ENCODE measurements around the gene IL16.
"Not testable (repeated sequence)": the region's sequence is repeated elsewhere in the genome, so short reads cannot be mapped to it uniquely, and the experiment has no call there.

IL16 gene

GRCh38 chr15:81337713-81338157 is 141.1 kb downstream of the IL16 start:
- no peaks in the 10 kb centered on the region for H3K36me3 Mint-ChIP-seq (ENCODE audit: low read depth)
- no peaks in the 10 kb centered on the region for H3K9me3 Mint-ChIP-seq
- H3K27me3 Mint-ChIP-seq: no peaks in the 10 kb centered on the region
- H3K4me3 Mint-ChIP-seq: no peak overlapping the region
- peaks cover 6% of the 10 kb centered on the region for H3K4me1 Mint-ChIP-seq (ENCODE audit: low read depth)
- intact Hi-C loops (cut with micrococcal nuclease): no loop called here
- no peak overlapping the region for H3K27ac Mint-ChIP-seq

- Mint-ChIP-seq H3K36me3 (ENCODE audit: low read depth) (no peaks in the 10 kb centered on the region), H3K9me3 (no peaks in the 10 kb centered on the region), H3K27me3 (no peaks in the 10 kb centered on the region), H3K4me3 (no peak overlapping the region), H3K27ac (no peak overlapping the region), H3K4me1 (ENCODE audit: low read depth) (peaks cover 6% of the 10 kb centered on the region)
- intact Hi-C loops (cut with micrococcal nuclease): no loop called here
Measured at GRCh38 chr15:81338170-81339007, 141.7 kb downstream of the IL16 start.

GRCh38 chr15:81339321-81339720 is 142.6 kb downstream of the IL16 start:
- Mint-ChIP-seq H3K27ac (no peak overlapping the region), H3K4me1 (ENCODE audit: low read depth) (peaks cover 6% of the 10 kb centered on the region), H3K36me3 (ENCODE audit: low read depth) (no peaks in the 10 kb centered on the region), H3K27me3 (no peaks in the 10 kb centered on the region), H3K4me3 (no peak overlapping the region), H3K9me3 (no peaks in the 10 kb centered on the region)
- intact Hi-C loops (cut with micrococcal nuclease): no loop called here

- no peak overlapping the region for H3K27ac Mint-ChIP-seq
- H3K36me3 Mint-ChIP-seq (ENCODE audit: low read depth): no peaks in the 10 kb centered on the region
- H3K9me3 Mint-ChIP-seq: no peaks in the 10 kb centered on the region
- no peaks in the 10 kb centered on the region for H3K27me3 Mint-ChIP-seq
- H3K4me3 Mint-ChIP-seq: no peak overlapping the region
- peaks cover 6% of the 10 kb centered on the region for H3K4me1 Mint-ChIP-seq (ENCODE audit: low read depth)
- intact Hi-C loops (cut with micrococcal nuclease): no loop called here
Measured at GRCh38 chr15:81339851-81340250, 143.2 kb downstream of the IL16 start.

- Mint-ChIP-seq H3K36me3 (ENCODE audit: low read depth) (no peaks in the 10 kb centered on the region), H3K27ac (no peak overlapping the region), H3K4me1 (ENCODE audit: low read depth) (peaks cover 6% of the 10 kb centered on the region)
Measured at GRCh38 chr15:81341351-81341750, 144.7 kb downstream of the IL16 start.

GRCh38 chr15:81343371-81343770 is 146.7 kb downstream of the IL16 start:
- Mint-ChIP-seq H3K27ac (no peak overlapping the region), H3K27me3 (no peaks in the 10 kb centered on the region), H3K4me1 (ENCODE audit: low read depth) (no peaks in the 10 kb centered on the region), H3K36me3 (ENCODE audit: low read depth) (no peaks in the 10 kb centered on the region), H3K4me3 (no peak overlapping the region), H3K9me3 (no peaks in the 10 kb centered on the region)
- intact Hi-C loops (cut with micrococcal nuclease): no loop called here

More at GRCh38 chr15:81341351-81341750, 144.7 kb downstream of the IL16 start:
- intact Hi-C loops (cut with micrococcal nuclease): no loop called here
- no peaks in the 10 kb centered on the region for H3K9me3 Mint-ChIP-seq
- no peak overlapping the region for H3K4me3 Mint-ChIP-seq
- no peaks in the 10 kb centered on the region for H3K27me3 Mint-ChIP-seq

- Mint-ChIP-seq H3K4me3 (no peak overlapping the region), H3K36me3 (ENCODE audit: low read depth) (no peaks in the 10 kb centered on the region), H3K4me1 (ENCODE audit: low read depth) (peaks cover 9% of the 10 kb centered on the region), H3K27ac (no peak overlapping the region), H3K27me3 (no peaks in the 10 kb centered on the region), H3K9me3 (no peaks in the 10 kb centered on the region)
- intact Hi-C loops (cut with micrococcal nuclease): no loop called here
Measured at GRCh38 chr15:81346611-81347010, 149.9 kb downstream of the IL16 start.

- no peak overlapping the region for H3K4me3 Mint-ChIP-seq
- H3K36me3 Mint-ChIP-seq (ENCODE audit: low read depth): no peaks in the 10 kb centered on the region
- no peaks in the 10 kb centered on the region for H3K27me3 Mint-ChIP-seq
- intact Hi-C loops (cut with micrococcal nuclease): no loop called here
- no peaks in the 10 kb centered on the region for H3K9me3 Mint-ChIP-seq
- H3K27ac Mint-ChIP-seq: no peak overlapping the region
- peaks cover 9% of the 10 kb centered on the region for H3K4me1 Mint-ChIP-seq (ENCODE audit: low read depth)
Measured at GRCh38 chr15:81347910-81348309, 151.2 kb downstream of the IL16 start.

- intact Hi-C loops (cut with micrococcal nuclease); H3K9me3 Mint-ChIP-seq; H3K27me3 Mint-ChIP-seq; H3K4me3 Mint-ChIP-seq; H3K36me3 Mint-ChIP-seq (ENCODE audit: low read depth); H3K27ac Mint-ChIP-seq; H3K4me1 Mint-ChIP-seq (ENCODE audit: low read depth): not testable (repeated sequence)
Measured at GRCh38 chr15:81348691-81349090, 152.0 kb downstream of the IL16 start.

- H3K4me1 Mint-ChIP-seq (ENCODE audit: low read depth): peaks cover 9% of the 10 kb centered on the region
- H3K4me3 Mint-ChIP-seq: no peak overlapping the region
- H3K9me3 Mint-ChIP-seq: no peaks in the 10 kb centered on the region
- H3K27ac Mint-ChIP-seq: no peak overlapping the region
- no peaks in the 10 kb centered on the region for H3K27me3 Mint-ChIP-seq
- intact Hi-C loops (cut with micrococcal nuclease): no loop called here
- no peaks in the 10 kb centered on the region for H3K36me3 Mint-ChIP-seq (ENCODE audit: low read depth)
Measured at GRCh38 chr15:81349271-81349670, 152.6 kb downstream of the IL16 start.

- Mint-ChIP-seq H3K4me3 (no peak overlapping the region), H3K36me3 (ENCODE audit: low read depth) (no peaks in the 10 kb centered on the region), H3K27ac (no peak overlapping the region), H3K27me3 (no peaks in the 10 kb centered on the region), H3K9me3 (no peaks in the 10 kb centered on the region), H3K4me1 (ENCODE audit: low read depth) (peaks cover 9% of the 10 kb centered on the region)
- intact Hi-C loops (cut with micrococcal nuclease): no loop called here
Measured at GRCh38 chr15:81351651-81352050, 155.0 kb downstream of the IL16 start.

- intact Hi-C loops (cut with micrococcal nuclease): no loop called here
- H3K36me3 Mint-ChIP-seq (ENCODE audit: low read depth): no peaks in the 10 kb centered on the region
- no peak overlapping the region for H3K4me3 Mint-ChIP-seq
- no peaks in the 10 kb centered on the region for H3K9me3 Mint-ChIP-seq
- H3K27ac Mint-ChIP-seq: no peak overlapping the region
- no peaks in the 10 kb centered on the region for H3K27me3 Mint-ChIP-seq
- no peaks in the 10 kb centered on the region for H3K4me1 Mint-ChIP-seq (ENCODE audit: low read depth)
Measured at GRCh38 chr15:81356252-81356651, 159.6 kb downstream of the IL16 start.

GRCh38 chr15:81357180-81357686 is 160.6 kb downstream of the IL16 start:
- intact Hi-C loops (cut with micrococcal nuclease): no loop called here
- H3K27ac Mint-ChIP-seq: no peak overlapping the region
- no peaks in the 10 kb centered on the region for H3K27me3 Mint-ChIP-seq
- H3K36me3 Mint-ChIP-seq (ENCODE audit: low read depth): no peaks in the 10 kb centered on the region
- H3K9me3 Mint-ChIP-seq: no peaks in the 10 kb centered on the region
- H3K4me3 Mint-ChIP-seq: no peak overlapping the region
- H3K4me1 Mint-ChIP-seq (ENCODE audit: low read depth): no peaks in the 10 kb centered on the region

- no peaks in the 10 kb centered on the region for H3K27me3 Mint-ChIP-seq
- no peaks in the 10 kb centered on the region for H3K4me1 Mint-ChIP-seq (ENCODE audit: low read depth)
- H3K36me3 Mint-ChIP-seq (ENCODE audit: low read depth): no peaks in the 10 kb centered on the region
- no peak overlapping the region for H3K4me3 Mint-ChIP-seq
- intact Hi-C loops (cut with micrococcal nuclease): no loop called here
- H3K9me3 Mint-ChIP-seq: no peaks in the 10 kb centered on the region
- H3K27ac Mint-ChIP-seq: no peak overlapping the region
Measured at GRCh38 chr15:81358248-81358647, 161.6 kb downstream of the IL16 start.

GRCh38 chr15:81360491-81360890 is 163.8 kb downstream of the IL16 start:
- no peaks in the 10 kb centered on the region for H3K9me3 Mint-ChIP-seq
- no peaks in the 10 kb centered on the region for H3K36me3 Mint-ChIP-seq (ENCODE audit: low read depth)
- no peaks in the 10 kb centered on the region for H3K27me3 Mint-ChIP-seq
- H3K4me1 Mint-ChIP-seq (ENCODE audit: low read depth): no peaks in the 10 kb centered on the region
- intact Hi-C loops (cut with micrococcal nuclease): no loop called here
- no peak overlapping the region for H3K27ac Mint-ChIP-seq
- no peak overlapping the region for H3K4me3 Mint-ChIP-seq

All from dendritic cell treated with granulocyte-macrophage colony-stimulating factor and Interleukin-4, amounts not matched to agents 40 ng/mL and 50 ng/mL, for 4 days (primary cell).